ENCODE measurements around the gene MYOD1. TPM values are rescaled to one million over a fixed set of nuclear protein-coding genes. Genes with fewer than 3 reads are reported as not detected.

Gene MYOD1
- total RNA-seq, 1 experiment from 2014 or later, result 0.12 TPM

DNA sequence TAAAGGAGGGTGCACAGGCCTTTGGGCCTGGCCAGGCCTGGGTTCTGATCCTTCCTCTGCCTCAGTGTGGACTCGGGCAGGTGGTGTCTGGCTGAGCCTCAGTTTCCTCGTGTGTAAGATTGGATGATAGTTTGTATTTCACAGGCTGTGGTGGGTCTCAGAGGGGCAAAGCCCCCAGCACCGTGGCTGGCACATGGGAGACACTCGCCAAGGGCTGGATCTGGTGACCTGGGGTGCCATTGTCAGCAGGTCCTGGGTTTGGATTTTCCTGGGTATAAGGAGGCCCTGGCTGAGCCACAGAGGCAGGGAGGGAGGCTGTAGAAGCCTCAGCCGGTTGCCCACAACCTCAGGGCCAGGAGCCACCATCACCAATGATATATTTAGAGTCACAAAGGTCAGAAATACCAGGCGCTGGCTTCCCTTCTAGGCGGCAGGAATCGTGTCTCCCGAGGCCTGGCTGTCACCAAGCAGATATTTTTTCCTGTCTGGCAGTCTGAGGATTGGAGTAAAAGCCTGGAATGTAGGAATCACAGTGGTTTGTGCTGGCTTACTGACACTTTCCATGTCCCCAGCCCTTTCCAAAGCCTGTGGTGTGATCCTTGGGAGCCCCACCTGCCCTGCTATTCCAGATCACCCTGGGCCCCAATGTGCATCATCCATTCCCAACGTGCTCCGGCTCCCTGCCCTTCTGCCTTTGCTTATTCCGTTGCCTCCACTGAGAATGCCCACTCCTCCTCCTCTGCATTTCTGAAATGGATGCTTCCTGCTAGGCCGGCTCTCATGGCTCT is 30.8 kb downstream of the MYOD1 start:
- DNase-seq (ENCODE audit: low read depth), result no peak

DNA sequence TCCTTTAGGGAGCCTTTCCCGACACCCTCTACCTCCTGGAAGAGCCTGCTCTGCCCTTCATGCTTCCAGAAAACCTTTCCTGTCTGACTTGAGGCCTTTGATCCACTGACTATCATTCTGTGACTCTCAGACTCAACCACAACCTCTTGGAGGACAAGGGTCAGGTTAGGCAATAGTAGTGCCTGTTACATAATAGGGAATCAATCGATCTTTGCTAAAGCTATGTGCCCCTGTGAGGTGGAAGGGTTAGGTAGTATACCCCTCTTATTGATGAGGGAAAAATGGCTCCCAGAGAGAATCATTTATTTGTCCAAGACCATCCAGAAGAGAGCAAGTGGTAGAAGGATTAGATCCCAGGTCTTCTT is 31.4 kb downstream of the MYOD1 start:
- no peak for DNase-seq (ENCODE audit: low read depth)

DNA sequence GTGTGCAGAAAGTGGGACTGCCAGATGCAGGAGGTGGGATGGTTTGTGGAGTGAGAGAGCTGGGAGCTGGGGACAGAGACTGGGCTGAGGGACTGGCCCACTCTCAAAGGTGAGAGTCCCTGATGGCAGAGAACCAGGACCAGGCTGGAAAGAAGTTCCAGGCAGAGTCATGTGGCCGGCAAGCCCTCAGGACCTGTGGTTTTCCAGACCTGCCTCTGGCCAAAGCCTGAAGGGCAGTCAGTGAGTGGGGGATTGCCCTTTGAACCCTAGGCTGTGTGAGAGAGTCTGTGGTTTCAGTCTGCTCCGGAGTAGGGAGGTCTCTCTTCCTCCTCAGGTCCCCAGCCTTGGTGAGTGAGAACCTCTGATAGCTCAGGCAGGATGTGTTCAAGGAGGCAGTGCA is 32.2 kb downstream of the MYOD1 start:
- no peak for DNase-seq (ENCODE audit: low read depth)

DNA sequence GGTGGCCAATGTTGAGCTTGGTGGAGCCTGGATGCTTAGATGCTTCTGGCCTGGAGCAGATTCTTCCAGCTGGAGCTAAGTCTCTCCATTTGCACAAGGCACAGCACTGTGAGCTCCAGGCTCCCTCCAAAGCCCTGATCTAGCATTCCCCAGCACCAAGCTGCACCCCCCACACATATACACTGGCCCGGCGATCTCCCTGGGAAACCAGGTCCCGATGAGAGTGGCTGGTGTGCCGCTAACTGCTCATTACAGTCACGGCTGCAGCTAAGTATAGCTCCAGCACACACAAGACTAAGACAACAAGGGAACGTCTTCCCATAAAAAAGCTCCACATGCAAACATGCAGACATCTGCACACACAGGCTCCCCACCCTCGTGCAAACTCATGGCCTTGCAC is 32.8 kb downstream of the MYOD1 start:
- DNase-seq (ENCODE audit: low read depth), result no peak

DNA sequence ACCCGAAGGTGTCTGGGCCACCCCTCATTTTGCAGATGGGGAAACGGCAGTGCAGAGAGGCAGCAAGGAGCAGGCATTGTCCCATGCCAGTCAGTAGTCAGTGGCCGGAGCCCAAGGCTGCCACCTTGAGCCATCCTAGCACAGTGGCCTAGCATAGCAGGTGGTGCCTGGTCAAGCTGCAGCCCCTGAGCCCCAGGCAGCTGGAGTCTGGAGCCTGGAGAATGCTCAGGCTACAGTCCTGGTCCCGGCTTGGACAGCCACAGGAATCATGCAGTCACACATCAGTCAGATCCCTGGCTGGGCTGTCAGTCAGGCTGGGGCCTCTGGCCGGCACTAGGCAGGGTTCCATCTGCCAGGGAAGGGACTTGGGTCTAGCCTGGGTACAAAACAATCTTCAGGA is 33.8 kb downstream of the MYOD1 start:
- DNase-seq (ENCODE audit: low read depth), result no peak

DNA sequence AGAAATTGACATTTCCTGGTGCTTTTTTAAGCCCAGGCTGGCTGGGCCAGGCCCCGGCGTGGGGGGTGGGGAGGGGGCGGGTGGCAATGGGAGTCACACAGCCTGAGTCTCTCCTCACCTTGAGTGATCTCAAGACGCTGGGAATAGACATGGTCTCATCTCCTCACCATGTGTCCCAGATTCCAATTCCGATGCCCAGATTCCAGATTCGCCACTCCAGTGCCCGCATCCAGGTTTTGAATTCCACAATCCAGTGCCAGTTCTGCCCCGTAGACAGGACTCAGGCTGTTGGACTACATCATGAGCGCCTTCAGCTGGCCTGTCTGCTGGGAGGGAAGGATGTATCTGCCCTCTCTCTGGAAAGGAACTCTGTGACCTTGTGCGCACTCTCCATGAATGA is 34.3 kb downstream of the MYOD1 start:
- no peak for DNase-seq (ENCODE audit: low read depth)

DNA sequence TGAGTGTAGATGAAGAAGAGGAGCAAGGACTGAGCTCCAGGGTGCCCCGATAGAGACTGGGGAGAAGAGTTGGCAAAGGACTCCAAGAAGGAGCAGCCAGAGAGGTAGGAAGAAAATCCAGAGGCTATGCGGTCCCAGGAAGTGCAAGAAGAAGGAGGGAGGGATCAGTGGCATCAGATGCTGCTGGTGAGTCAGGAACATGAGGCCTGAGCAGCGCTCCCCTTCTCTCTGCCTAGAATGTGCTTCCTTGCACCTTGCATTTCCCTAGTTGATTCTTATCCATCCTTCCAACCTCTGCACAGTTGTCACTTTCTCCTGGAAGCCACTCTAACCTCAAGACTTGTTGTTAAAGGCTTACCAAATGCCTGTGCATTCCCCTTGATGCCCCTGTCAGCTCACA is 36.5 kb downstream of the MYOD1 start:
- no peak for DNase-seq (ENCODE audit: low read depth)

DNA sequence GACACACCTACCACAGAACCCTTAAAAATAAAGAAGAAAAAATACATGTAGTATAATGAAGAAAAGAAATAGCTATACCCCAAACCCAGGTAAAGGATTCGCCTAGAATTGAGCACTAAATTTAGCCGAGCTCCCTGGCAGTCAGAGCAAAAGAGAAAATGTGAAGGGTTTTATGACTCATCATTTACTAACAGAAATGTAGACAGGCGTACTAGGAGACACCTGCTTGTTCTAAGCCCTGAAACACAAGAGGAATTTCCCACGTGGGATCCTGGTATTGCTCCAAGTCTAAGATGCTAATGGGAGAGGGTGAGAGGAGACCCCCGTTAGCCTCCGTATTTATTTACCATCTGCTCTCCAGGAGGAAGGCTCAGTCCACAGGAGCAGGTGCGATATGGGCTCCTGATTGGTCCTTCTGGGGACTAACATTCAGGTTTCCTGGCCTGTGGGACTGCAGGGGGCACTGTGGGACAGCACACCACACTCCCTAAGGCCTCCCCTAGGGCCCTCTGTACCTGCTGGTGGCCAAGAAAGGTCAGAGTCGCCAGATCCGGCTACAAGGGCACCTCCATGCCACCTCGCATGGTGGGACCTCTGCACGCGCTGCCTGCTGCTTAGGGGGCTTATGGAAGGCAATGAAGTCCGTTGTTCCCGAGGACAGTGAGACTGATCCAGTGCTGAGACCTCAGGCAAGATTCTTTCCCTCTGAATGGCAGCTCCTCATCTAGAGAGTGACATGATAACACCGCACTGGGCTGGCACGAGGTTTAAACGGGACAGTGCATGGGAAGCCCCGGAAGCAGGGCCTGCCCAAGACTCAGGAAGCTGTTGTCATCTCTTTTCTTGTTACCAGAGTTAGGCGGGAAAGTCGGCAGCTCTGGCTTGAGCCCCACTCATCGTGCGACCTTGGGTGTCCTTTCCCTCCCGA is 41.0 kb downstream of the MYOD1 start:
- DNase-seq (ENCODE audit: low read depth), result peak; percentile 43

DNA sequence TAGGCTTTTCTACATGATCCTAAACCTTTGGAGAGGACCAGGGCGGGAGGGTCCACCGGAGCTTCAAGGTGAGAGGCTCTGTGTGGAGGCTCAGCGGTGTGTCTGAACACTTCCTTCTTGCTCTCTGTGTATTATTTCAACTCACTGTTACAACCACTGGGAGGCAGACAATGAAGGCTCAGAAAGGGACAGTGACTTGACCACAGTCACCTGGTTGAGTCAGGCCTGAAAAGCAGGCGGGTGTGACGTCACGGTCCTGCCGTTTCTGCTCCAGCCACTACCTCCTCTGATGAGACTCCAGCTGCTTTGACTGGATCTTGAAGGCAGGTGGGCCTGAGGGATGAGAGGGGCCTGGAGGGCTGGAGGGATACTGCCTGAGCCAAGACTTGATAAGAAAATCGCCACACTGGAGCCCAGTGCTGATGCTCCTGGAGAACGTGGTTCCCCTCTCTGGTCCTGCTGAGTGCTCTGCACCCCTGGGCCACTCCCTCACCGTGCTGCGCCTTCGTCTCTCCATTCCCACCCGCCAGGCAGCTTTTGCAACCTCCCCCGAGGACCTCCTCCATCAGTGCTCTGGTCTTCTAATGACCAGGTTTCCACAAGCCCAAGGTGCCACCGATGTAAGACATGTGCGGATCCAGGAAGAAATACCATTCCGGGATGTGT is 43.1 kb downstream of the MYOD1 start:
- no peak for DNase-seq (ENCODE audit: low read depth)

DNA sequence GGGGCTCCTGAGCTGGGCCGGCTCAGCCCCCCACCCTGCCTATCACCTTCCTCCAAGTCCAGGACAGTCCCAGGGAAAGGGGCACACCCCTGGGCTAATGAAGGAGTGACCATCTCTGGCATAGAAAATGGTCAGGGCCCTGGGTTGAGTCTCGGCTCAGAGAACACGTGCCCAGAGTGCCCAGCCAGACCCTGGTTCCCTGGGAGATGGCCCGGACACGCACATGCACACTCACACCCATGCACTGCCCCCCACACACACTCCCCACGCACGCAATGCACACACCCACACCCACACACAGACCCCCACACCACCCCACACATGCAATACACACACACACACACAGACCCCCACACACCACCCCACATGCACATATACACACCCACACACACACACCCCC is 43.9 kb downstream of the MYOD1 start:
- no peak for DNase-seq (ENCODE audit: low read depth)

DNA sequence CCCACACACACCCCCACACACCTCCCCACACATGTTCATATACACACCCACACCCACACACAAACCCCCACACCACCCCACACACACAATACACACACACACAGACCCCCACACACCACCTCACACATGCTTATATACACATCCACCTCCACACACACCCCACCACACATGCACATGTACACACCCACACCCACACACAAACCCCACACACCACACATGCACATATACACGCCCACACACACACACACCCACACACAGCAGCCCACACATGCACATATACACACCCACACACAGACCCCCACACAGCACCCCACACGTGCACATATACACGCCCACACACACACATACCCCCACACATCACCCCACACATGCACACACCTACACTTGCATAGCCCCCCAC is 44.3 kb downstream of the MYOD1 start:
- no peak for DNase-seq (ENCODE audit: low read depth)

DNA sequence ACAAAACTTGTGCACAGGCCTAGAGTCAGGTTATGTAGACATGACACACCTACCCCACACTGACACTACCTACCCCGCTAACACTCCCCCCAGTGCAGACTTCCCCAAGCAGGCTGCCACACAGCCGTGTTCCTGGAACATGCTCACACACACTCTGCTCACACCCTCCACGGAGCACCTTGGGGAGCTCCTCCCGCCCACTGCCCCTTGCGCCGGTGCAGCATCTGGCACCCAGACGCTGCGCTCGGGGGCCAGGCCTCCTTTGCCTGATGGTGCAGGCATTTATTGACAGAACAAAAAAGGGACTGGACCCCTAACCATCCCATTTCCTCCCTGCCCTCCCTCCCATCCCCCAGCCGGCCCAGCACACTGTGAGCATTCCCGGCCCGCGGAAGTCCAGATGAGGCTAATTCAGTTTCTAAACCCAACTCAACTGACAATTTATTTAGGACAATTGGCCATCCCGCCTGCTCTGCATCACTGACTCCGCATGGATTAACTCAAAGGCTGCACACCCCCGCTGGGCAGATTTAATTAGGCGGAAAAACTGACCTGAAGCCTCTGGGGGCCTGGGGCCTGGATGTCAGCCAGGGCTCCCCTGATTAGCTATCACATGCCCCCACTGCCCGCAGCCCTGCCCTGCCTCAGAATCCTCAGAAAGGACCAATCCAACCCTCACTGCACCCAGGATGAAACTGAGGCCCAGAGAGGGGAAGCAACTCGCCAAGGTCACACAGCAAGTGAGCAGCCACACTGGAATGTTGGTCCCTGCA is 45.3 kb downstream of the MYOD1 start:
- DNase-seq (ENCODE audit: low read depth), result no peak

DNA sequence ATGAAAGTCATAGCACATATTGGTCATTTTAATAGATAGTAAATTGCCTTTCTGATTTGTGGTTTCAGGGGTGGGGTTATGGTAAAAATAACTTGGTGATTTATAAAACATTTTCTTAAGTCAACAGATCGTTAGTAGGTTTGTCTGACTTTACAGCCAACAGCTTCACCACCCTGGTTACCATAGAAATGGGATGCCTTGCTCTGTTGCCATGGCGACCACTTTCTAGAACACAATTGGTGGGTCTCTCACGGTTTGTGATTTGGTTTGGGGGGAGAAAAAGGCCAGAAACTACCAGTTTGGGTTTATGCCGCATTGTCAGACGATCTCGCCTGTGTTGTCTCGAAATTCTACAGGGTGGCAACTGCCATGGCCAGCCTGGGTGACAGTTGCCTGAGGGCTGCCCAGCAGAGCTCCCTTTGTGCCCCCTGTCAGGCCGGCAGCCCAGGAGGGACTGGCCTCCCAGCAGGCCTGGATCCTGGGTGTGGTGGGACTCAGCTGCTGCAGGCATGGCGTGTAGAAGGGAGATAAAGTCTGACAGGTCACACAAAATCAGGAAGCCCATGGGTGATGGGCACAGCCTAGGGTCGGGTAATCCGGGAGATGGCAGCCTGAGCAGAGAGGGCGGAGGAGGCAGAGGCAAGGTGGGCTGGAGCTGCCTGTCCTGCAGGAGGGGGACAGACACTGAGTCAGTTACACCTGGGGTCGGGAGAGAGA is 46.1 kb downstream of the MYOD1 start:
- DNase-seq (ENCODE audit: low read depth), result peak; percentile 35

DNA sequence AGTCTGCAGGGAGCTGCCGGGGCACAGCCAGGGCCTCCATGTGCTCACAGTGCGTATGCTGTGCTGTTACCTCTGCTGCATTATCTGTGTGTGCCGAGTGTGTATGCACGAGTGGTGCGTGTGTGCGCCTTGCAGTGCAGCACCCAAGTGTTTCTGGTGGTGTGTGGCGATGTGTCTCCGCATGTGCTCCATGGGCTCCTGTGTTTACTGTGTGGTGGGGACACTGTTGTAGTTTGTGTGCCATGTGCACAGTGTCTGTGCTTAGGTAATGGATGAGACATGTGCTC is 46.6 kb downstream of the MYOD1 start:
- DNase-seq (ENCODE audit: low read depth), result no peak

DNA sequence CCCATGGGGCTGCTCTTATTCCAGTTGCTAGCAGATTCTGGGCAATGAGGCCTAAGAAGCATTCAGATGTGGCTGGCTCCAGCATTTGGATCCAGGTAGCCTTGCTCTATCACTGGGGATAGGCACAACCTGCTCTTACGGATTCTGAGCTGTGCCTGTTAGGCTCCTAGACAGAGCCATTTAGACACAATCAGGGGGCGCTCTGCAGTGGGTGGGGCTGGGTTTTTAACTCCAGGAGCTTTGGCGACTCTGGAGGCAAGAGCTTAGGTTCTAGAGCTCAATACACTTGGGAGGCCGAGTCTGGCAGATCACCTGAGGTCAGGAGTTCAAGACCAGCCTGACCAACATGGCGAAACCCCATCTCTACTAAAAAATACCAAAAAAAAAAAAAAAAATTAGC is 47.2 kb downstream of the MYOD1 start:
- DNase-seq (ENCODE audit: low read depth), result no peak

DNA sequence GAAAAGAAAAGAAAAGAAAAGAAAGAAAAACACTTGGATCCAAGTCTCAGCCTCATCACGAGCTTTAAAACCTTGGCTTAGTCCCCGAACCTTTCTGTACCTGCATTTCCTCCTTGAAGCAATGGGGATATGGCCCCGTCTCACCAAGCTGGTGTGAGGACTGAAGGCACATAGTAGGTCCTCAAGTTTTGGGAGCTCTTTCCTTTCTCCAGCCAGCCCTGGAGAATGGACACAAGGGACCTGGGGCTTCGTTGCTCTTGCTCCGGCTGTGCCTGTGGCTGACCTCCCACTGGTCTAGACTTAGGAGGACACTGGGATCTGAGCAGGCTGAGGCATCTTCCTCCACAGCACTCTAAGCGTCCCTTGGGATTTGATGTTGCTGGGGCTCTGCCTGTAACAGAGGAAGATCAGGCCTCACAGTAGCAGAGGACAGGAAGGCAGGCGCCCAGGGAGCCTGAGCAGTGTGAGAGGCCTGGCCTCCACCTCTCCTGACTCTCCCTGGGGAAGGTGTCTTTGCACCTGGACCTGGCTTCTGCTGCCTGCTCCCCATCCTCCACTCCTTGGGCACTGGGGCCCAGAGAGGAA is 48.0 kb downstream of the MYOD1 start:
- no peak for DNase-seq (ENCODE audit: low read depth)

DNA sequence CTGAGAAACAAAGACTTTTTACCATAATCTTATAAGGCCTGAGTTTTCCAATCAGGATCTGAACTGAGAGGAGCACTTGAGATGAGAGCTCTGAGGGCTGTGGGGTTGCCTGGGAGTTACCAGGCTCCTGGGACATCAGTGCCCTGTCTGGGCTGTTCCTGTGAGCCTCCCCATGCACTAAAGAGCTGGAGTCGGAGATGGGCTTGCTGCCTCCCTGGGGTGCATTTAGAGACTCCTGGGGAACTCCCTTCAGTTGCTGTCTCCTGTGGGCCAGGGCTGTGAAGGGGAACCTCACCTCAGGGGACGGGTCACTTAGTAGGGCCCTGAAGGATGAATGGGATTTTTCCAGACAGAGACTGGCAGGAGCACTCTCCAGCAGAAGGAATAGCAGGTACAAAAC is 48.5 kb downstream of the MYOD1 start:
- no peak for DNase-seq (ENCODE audit: low read depth)

DNA sequence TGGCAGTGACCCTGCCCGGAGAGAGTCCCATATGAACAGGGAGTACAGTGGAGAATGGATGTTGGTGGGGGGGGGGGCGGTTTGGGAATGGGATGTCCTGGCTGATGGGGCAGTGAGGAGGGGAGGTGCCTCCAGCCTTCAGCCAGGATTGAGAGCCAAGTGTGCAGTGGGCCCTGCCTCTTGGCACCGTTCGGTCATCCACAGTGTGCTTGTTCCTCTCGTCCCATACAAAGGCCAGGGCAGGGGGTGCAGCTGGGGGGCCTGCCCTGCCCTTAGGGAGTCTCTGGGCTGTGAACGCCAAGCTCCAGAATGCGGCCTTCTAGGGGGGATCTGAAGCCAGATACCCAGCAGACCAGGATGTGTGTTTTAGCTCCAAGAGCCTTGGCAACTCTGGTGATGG is 49.2 kb downstream of the MYOD1 start:
- no peak for DNase-seq (ENCODE audit: low read depth)

DNA sequence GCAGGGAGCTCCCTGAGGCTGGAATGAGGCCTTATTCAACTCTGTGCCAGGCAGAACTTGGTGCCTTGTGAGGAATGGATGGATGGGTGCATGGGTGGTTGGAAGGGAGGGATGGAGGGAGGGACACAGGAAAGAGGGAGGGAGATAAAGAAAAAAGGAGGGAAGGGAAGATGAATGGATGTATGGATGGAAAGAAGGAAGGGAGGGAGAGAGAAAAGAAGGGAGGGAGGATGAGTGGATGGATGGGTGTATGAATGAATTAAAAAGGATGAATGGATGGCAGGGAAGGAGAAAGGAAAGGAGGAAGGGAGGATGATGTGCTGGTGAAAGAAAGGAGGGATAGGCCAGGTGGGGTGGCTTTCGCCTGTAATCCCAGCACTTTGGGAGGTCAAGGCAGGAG is 49.8 kb downstream of the MYOD1 start:
- DNase-seq (ENCODE audit: low read depth), result no peak

DNA sequence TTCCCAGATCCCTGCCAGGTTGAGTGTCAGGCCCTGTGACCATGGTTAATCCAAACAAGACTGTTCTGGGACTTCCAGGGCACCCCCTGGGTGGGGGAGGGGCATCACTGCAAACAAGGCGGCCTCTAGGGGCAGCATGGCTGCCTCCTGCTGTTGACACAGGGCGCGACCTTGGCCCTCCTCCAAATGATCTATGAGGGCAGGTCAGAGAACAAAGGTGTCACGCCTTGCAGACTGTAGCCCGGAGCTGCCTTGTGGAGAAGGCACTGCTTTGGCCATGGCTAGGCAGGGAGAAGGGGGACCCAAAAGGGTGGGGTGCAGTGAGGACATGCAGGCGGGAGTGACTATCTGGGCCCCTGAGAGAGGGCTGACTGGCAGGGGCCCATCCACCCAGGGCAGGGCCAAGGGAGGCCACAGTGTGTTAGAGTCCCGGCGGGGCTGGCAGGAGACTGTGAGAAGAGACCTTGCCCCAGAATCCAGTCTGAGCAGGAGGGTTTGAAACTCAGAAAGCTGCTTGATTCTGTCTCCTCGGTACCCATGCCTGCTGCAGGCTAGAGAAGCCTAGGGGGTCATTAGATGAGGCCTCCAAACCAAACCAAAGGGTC is 50.8 kb downstream of the MYOD1 start:
- no peak for DNase-seq (ENCODE audit: low read depth)

DNA sequence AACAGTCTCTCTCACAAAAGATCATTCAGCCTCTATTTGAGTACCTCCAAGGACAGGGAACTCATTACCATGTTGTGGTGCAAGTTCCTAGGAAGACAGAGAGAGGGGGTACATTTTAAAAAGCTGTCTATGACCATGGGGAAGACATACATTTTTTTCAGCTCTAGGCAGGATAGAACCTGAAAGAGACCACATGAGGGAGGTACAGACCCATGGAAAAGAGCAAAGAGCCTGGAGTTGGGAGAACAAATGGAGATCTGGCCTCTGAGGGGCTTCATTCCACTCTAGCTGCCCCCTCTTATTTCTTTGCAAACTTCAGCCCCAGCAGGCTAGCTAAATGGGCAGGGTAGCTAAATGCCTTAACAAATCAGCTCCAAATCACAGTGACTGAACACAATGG is 51.5 kb downstream of the MYOD1 start:
- no peak for DNase-seq (ENCODE audit: low read depth)

Data from M059J (cell line).